Colonic mucosa (tissue), 4 donors: ENCODE data around the gene C21orf58. TPM values are rescaled to one million over a fixed set of nuclear protein-coding genes. Genes with fewer than 3 reads are reported as not detected.

Experiments
- DNase-seq: peaks from one replicate; pipeline ENCODE4 v3.0.0-alpha.2; 2020
- H3K27ac ChIP-seq: fragments of 200-600 bp; one replicate; pipeline ENCODE4 v1.8.0; 2021
- H3K27me3 ChIP-seq: fragments of 200-600 bp; one replicate; pipeline ENCODE4 v1.8.0; 2021
- H3K36me3 ChIP-seq: fragments of 200-600 bp; one replicate; pipeline ENCODE4 v1.8.0; 2021
- H3K4me1 ChIP-seq: fragments of 200-600 bp; one replicate; pipeline ENCODE4 v1.8.0; 2021; ENCODE audit warnings: mild to moderate bottlenecking
- H3K4me3 ChIP-seq: fragments of 200-600 bp; one replicate; pipeline ENCODE4 v1.8.0; 2021
- H3K9ac ChIP-seq, 2 donors: one replicate each; pipeline ENCODE4 v1.7.0; 2013; ENCODE audit warnings: control low read depth in 2 of 2, low read depth in 2 of 2, low read length in 2 of 2
- H3K9me3 ChIP-seq: fragments of 200-600 bp; one replicate; pipeline ENCODE4 v1.8.0; 2021
- CTCF ChIP-seq: fragments of 200-600 bp; IDR thresholded peaks from one replicate; pipeline ENCODE4 v1.8.0; 2022; ENCODE audit warnings: antibody characterized with exemption, mild to moderate bottlenecking
- intact Hi-C: fragments of 100-400 bp; cut with DNase I; formaldehyde crosslinking; loops from one replicate; pipeline ENCODE4 v1.14.1; 2022
- total RNA-seq, 2 donors: library from RNA; stranded (reverse); fragmentation: NEBNext Ultra II Directional in 1 of 2; extraction: Animal tissue kit (Norgen Biotek cat#: 25700) in 1 of 2; gene quantifications; one replicate each; pipeline ENCODE4 v1.2.1, GENCODE V29; 2021
- donor health status: healthy.
- donor health status: DM: no; HTN: no; CAD: no.
- donor health status: DM: no; HTN: no; CAD: no.

The C21orf58 gene
- total RNA-seq, 2 donors from 2014 or later = 5.5 to 25.7 TPM

GRCh38 chr21:46268371-46268770 lies 55.3 kb downstream of the C21orf58 start:
- H3K27ac ChIP-seq = no peak overlapping the region
- H3K36me3 ChIP-seq = peaks cover 35% of the 10 kb centered on the region
- TF ChIP-seq CTCF = no peak
- H3K4me1 ChIP-seq = no peaks in the 10 kb centered on the region
- intact Hi-C loops = no loop called here
- H3K4me3 ChIP-seq = no peak overlapping the region
- no peak for DNase-seq
- no peaks in the 10 kb centered on the region for H3K9me3 ChIP-seq
- H3K9ac ChIP-seq = no peak overlapping the region
- no peaks in the 10 kb centered on the region for H3K27me3 ChIP-seq

- Histone ChIP-seq H3K27me3 (no peaks in the 10 kb centered on the region), H3K27ac (no peak overlapping the region), H3K9ac (no peak overlapping the region), H3K4me1 (no peaks in the 10 kb centered on the region), H3K9me3 (no peaks in the 10 kb centered on the region), H3K36me3 (peaks cover 30% of the 10 kb centered on the region), H3K4me3 (no peak overlapping the region)
- TF ChIP-seq CTCF = no peak
- intact Hi-C loops = no loop called here
- DNase-seq = no peak
Observed at GRCh38 chr21:46266946-46267345, 56.7 kb downstream of the C21orf58 start.

- Histone ChIP-seq H3K4me3 (no peak overlapping the region), H3K27me3 (no peaks in the 10 kb centered on the region), H3K9ac (no peak overlapping the region), H3K9me3 (no peaks in the 10 kb centered on the region), H3K36me3 (peaks cover 23% of the 10 kb centered on the region), H3K4me1 (no peaks in the 10 kb centered on the region), H3K27ac (no peak overlapping the region)
- no peak for TF ChIP-seq CTCF
- DNase-seq = no peak
- intact Hi-C loops = no loop called here
Observed at GRCh38 chr21:46265736-46266525, 57.7 kb downstream of the C21orf58 start.

- DNase-seq = no peak
- peaks cover 23% of the 10 kb centered on the region for H3K36me3 ChIP-seq
- no peak overlapping the region for H3K9ac ChIP-seq
- no peaks in the 10 kb centered on the region for H3K9me3 ChIP-seq
- TF ChIP-seq CTCF = no peak
- H3K27me3 ChIP-seq = no peaks in the 10 kb centered on the region
- intact Hi-C loops = no loop called here
- no peaks in the 10 kb centered on the region for H3K4me1 ChIP-seq
- no peak overlapping the region for H3K4me3 ChIP-seq
- no peak overlapping the region for H3K27ac ChIP-seq
Observed at GRCh38 chr21:46264690-46265144, 59.0 kb downstream of the C21orf58 start.

- no peak for TF ChIP-seq CTCF
- Histone ChIP-seq H3K4me1 (no peaks in the 10 kb centered on the region), H3K27me3 (no peaks in the 10 kb centered on the region), H3K4me3 (no peak overlapping the region), H3K9ac (no peak overlapping the region), H3K27ac (no peak overlapping the region), H3K36me3 (peaks cover 27% of the 10 kb centered on the region), H3K9me3 (no peaks in the 10 kb centered on the region)
- DNase-seq = no peak
- intact Hi-C loops = no loop called here
Observed at GRCh38 chr21:46264046-46264689, 59.5 kb downstream of the C21orf58 start.
